Loucy (cell line): Measurements from ENCODE around the gene PRRG3.

Experiments
- H2AFZ ChIP-seq: fragments of 200-600 bp; sonication (generic); 2 replicates; pipeline ENCODE4 v1.6.0; 2016; ENCODE audit warnings: antibody characterized with exemption, mild to moderate bottlenecking, low read length, moderate library complexity
- H3F3A ChIP-seq: fragments of 200-600 bp; 2 replicates; pipeline ENCODE4 v1.6.0; 2016; ENCODE audit warnings: antibody characterized with exemption, low read depth, mild to moderate bottlenecking
- H3K27me3 ChIP-seq: fragments of 200-600 bp; sonication (generic); 2 replicates; pipeline ENCODE4 v1.6.1; 2014; ENCODE audit warnings: low read length, mild to moderate bottlenecking; ENCODE audit not compliant: insufficient read depth, poor library complexity, severe bottlenecking
- H3K36me3 ChIP-seq: fragments of 200-600 bp; sonication (generic); 2 replicates; pipeline ENCODE4 v1.6.1; 2016; ENCODE audit warnings: low read length; ENCODE audit not compliant: insufficient read depth
- H3K4me1 ChIP-seq: fragments of 200-600 bp; sonication (generic); 2 replicates; pipeline ENCODE4 v1.5.1; 2014; ENCODE audit warnings: low read length, mild to moderate bottlenecking; ENCODE audit not compliant: insufficient read depth, poor library complexity, severe bottlenecking
- H3K4me2 ChIP-seq: fragments of 200-600 bp; sonication (generic); 2 replicates; pipeline ENCODE4 v1.6.0; 2014; ENCODE audit warnings: antibody characterized with exemption, low read length, low read depth, mild to moderate bottlenecking; ENCODE audit not compliant: poor library complexity, severe bottlenecking
- H3K4me3 ChIP-seq: fragments of 200-600 bp; sonication (generic); 2 replicates; pipeline ENCODE4 v1.5.1; 2014; ENCODE audit warnings: low read length, mild to moderate bottlenecking, mixed read lengths; ENCODE audit not compliant: poor library complexity, severe bottlenecking
- H3K79me2 ChIP-seq: fragments of 200-600 bp; sonication (generic); 2 replicates; pipeline ENCODE4 v1.6.1; 2014; ENCODE audit warnings: low read length; ENCODE audit not compliant: insufficient read depth
- H3K9ac ChIP-seq: fragments of 200-600 bp; sonication (generic); 2 replicates; pipeline ENCODE4 v1.6.0; 2014; ENCODE audit warnings: mild to moderate bottlenecking, low read depth, low read length, moderate library complexity; ENCODE audit not compliant: poor library complexity, severe bottlenecking
- H3K9me2 ChIP-seq: fragments of 200-600 bp; sonication (generic); replicated peaks from 2 replicates; pipeline ENCODE4 v1.6.1; 2016; ENCODE audit warnings: low read depth, low read length, mixed read lengths
- H3K9me3 ChIP-seq: fragments of 200-600 bp; sonication (generic); 2 replicates; pipeline ENCODE4 v1.6.1; 2014; ENCODE audit warnings: mild to moderate bottlenecking, antibody characterized with exemption, low read length, low read depth; ENCODE audit not compliant: insufficient read depth
- H4K20me1 ChIP-seq: fragments of 200-600 bp; sonication (generic); 2 replicates; pipeline ENCODE4 v1.6.0; 2014; ENCODE audit warnings: antibody characterized with exemption, low read length, mild to moderate bottlenecking; ENCODE audit not compliant: insufficient read depth, poor library complexity, severe bottlenecking
- CTCF ChIP-seq: fragments of 200-600 bp; sonication (generic); conservative IDR thresholded peaks from 2 replicates; pipeline ENCODE4 v1.5.1; 2014; ENCODE audit warnings: mild to moderate bottlenecking, antibody characterized with exemption, low read length
- EZH2phosphoT487 ChIP-seq: fragments of 200-600 bp; IDR thresholded peaks from 2 replicates; pipeline ENCODE4 v1.6.1; 2018; ENCODE audit warnings: antibody characterized with exemption, mild to moderate bottlenecking, moderate library complexity, borderline replicate concordance

Gene PRRG3

GRCh38 chrX:151703487-151703886 is 8.2 kb downstream of the PRRG3 start:
- Histone ChIP-seq H3K27me3 (no peaks in the 10 kb centered on the region), H3K9me3 (no peaks in the 10 kb centered on the region), H4K20me1 (no peaks in the 10 kb centered on the region), H3K4me1 (no peaks in the 10 kb centered on the region), H2AFZ (no peak overlapping the region), H3K4me2 (no peak overlapping the region), H3K4me3 (no peak overlapping the region), H3K79me2 (no peaks in the 10 kb centered on the region), H3K9ac (no peak overlapping the region), H3K36me3 (no peaks in the 10 kb centered on the region), H3K9me2 (no peaks in the 10 kb centered on the region), H3F3A (no peaks in the 10 kb centered on the region)
- TF ChIP-seq CTCF (no peak), EZH2phosphoT487 (no peak)

- no peak overlapping the region for H3K4me3 ChIP-seq
- TF ChIP-seq EZH2phosphoT487 = no peak
- no peak for TF ChIP-seq CTCF
- H3F3A ChIP-seq = no peaks in the 10 kb centered on the region
Measured at GRCh38 chrX:151704041-151704663, 8.9 kb downstream of the PRRG3 start.

GRCh38 chrX:151708821-151709220 is 13.6 kb downstream of the PRRG3 start:
- Histone ChIP-seq H3K36me3 (no peaks in the 10 kb centered on the region), H3K4me3 (no peak overlapping the region)
- TF ChIP-seq EZH2phosphoT487 (no peak), CTCF (no peak)

More at GRCh38 chrX:151704041-151704663, 8.9 kb downstream of the PRRG3 start:
- Histone ChIP-seq H4K20me1 (no peaks in the 10 kb centered on the region), H3K27me3 (no peaks in the 10 kb centered on the region), H3K79me2 (no peaks in the 10 kb centered on the region), H3K36me3 (no peaks in the 10 kb centered on the region), H3K9me2 (no peaks in the 10 kb centered on the region), H3K9ac (no peak overlapping the region), H2AFZ (no peak overlapping the region), H3K4me1 (no peaks in the 10 kb centered on the region), H3K9me3 (no peaks in the 10 kb centered on the region), H3K4me2 (no peak overlapping the region)

More at GRCh38 chrX:151708821-151709220, 13.6 kb downstream of the PRRG3 start:
- H3K27me3 ChIP-seq = no peaks in the 10 kb centered on the region
- H3K79me2 ChIP-seq = no peaks in the 10 kb centered on the region
- no peaks in the 10 kb centered on the region for H3K9me2 ChIP-seq
- H3F3A ChIP-seq = no peaks in the 10 kb centered on the region
- H2AFZ ChIP-seq = no peak overlapping the region
- no peaks in the 10 kb centered on the region for H3K4me1 ChIP-seq
- H3K4me2 ChIP-seq = no peak overlapping the region
- H3K9ac ChIP-seq = no peak overlapping the region
- no peaks in the 10 kb centered on the region for H3K9me3 ChIP-seq
- no peaks in the 10 kb centered on the region for H4K20me1 ChIP-seq
